OCI-LY7 (cell line): Measurements from ENCODE around the gene CPPED1. TPM values are rescaled to one million over a fixed set of nuclear protein-coding genes. Genes with fewer than 3 reads are reported as not detected.

Experiments
- BruUV-seq: library from RNA; stranded (reverse); fragments of 400-500 nt; replicated peaks from 2 replicates; lab custom pipeline; 2021; lab: Mats Ljungman, UMichigan
- CTCF ChIA-PET: fragments of 300-600 bp; sonication (Branson Sonifier 250); formaldehyde crosslinking; loops from one replicate; lab custom pipeline; 2022; ENCODE audit warnings: antibody characterized with exemption; ENCODE audit not compliant: unreplicated experiment; lab: Charles Lee
- POLR2A ChIA-PET: fragments of 300-600 bp; sonication (Branson Sonifier 250); formaldehyde crosslinking; loops from one replicate; lab custom pipeline; 2022; ENCODE audit warnings: antibody characterized with exemption; lab: Charles Lee
- DNase-seq: peaks from one replicate; pipeline ENCODE4 v3.0.0-alpha.2; 2015; ENCODE audit warnings: low spot score
- H2AFZ ChIP-seq: fragments of 200-600 bp; sonication (generic), shearing (Covaris generic); 2 replicates; pipeline ENCODE4 v1.6.1; 2014; ENCODE audit warnings: mild to moderate bottlenecking, antibody characterized with exemption, low read length, moderate library complexity
- H3K27ac ChIP-seq: fragments of 200-600 bp; sonication (generic); 2 replicates; pipeline ENCODE4 v1.5.1; 2014; ENCODE audit warnings: mixed run types, low read depth, mild to moderate bottlenecking, moderate library complexity, low read length, inconsistent platforms; ENCODE audit not compliant: poor library complexity, severe bottlenecking
- H3K36me3 ChIP-seq: fragments of 200-600 bp; sonication (generic); 2 replicates; pipeline ENCODE4 v1.6.1; 2014; ENCODE audit warnings: mild to moderate bottlenecking, antibody characterized with exemption, low read length, moderate library complexity, mixed read lengths; ENCODE audit not compliant: insufficient read depth
- H3K4me1 ChIP-seq: fragments of 200-600 bp; sonication (generic); 2 replicates; pipeline ENCODE4 v1.5.1; 2014; ENCODE audit warnings: mild to moderate bottlenecking, low read length; ENCODE audit not compliant: insufficient read depth, poor library complexity, severe bottlenecking
- H3K4me2 ChIP-seq: fragments of 200-600 bp; sonication (generic); 2 replicates; pipeline ENCODE4 v1.6.1; 2014; ENCODE audit warnings: mild to moderate bottlenecking, low read length
- H3K4me3 ChIP-seq: fragments of 200-600 bp; sonication (generic); 2 replicates; pipeline ENCODE4 v1.5.1; 2014; ENCODE audit warnings: mild to moderate bottlenecking, low read depth, low read length; ENCODE audit not compliant: poor library complexity, severe bottlenecking
- H3K79me2 ChIP-seq: fragments of 200-600 bp; sonication (generic); 2 replicates; pipeline ENCODE4 v1.6.1; 2016; ENCODE audit warnings: low read depth, mild to moderate bottlenecking, low read length, moderate library complexity, mixed read lengths; ENCODE audit not compliant: insufficient read depth
- H3K9me2 ChIP-seq: fragments of 200-600 bp; sonication (generic); 2 replicates; pipeline ENCODE4 v1.6.1; 2016; ENCODE audit warnings: mild to moderate bottlenecking, low read length, mixed read lengths; ENCODE audit not compliant: insufficient read depth
- H3K9me3 ChIP-seq: fragments of 200-600 bp; sonication (generic); 2 replicates; pipeline ENCODE4 v1.6.1; 2014; ENCODE audit warnings: mild to moderate bottlenecking, mixed run types, low read length, mixed read lengths
- H4K20me1 ChIP-seq: fragments of 200-600 bp; sonication (generic); 2 replicates; pipeline ENCODE4 v1.6.1; 2014; ENCODE audit warnings: mild to moderate bottlenecking, antibody characterized with exemption, low read length, moderate library complexity, mixed read lengths; ENCODE audit not compliant: insufficient read depth
- EZH2phosphoT487 ChIP-seq: fragments of 200-600 bp; sonication (generic); IDR thresholded peaks from 2 replicates; pipeline ENCODE4 v1.6.1; 2018; ENCODE audit warnings: low read depth, borderline replicate concordance, mild to moderate bottlenecking, mixed run types, antibody characterized with exemption, low read length, moderate library complexity, mixed read lengths
- intact Hi-C: fragments of 100-400 bp; cut with micrococcal nuclease; formaldehyde crosslinking; loops from one replicate; pipeline ENCODE4 v1.10.0; 2022; ENCODE audit not compliant: unreplicated experiment
- total RNA-seq, 2 experiments: library from RNA; depleted of rRNA in 1 of 2; stranded (reverse); fragments of >200 nt in 1 of 2; shearing (Covaris generic) in 1 of 2; gene quantifications; 2 replicates each; pipeline ENCODE4 v1.2.3, GENCODE V29; 2014 to 2022
- TF ChIP-seq, protein P1 (sequence below): fragments of 200-600 bp; sonication (generic); conservative IDR thresholded peaks from 2 replicates; pipeline ENCODE4 v1.5.1; 2014; ENCODE audit warnings: mild to moderate bottlenecking, antibody characterized with exemption, low read length, moderate library complexity, mixed read lengths

Gene CPPED1
- total RNA-seq, 2 experiments from 2014 or later: 8.6 to 14.2 TPM

DNA sequence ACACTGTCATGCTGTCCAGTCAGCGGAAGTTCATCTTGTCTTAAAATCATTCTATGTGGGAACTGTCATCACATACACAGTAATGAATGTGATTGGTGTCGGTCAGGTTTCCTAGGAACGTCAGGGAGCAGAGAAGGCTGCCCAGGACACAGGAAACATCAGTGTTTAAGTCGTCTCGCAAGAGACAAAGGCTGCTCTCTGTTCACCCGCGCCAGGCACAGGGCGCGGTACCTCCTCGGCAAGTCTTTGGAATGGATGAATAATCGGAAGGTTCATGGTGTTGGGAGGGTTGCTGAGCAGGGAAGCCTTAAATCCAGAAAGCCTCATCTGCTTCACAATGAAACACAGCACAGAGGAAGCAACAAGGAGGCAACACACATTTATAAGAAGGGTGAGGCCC, 148.2 kb downstream of the CPPED1 start:
- no peaks in the 10 kb centered on the region for H3K79me2 ChIP-seq
- H3K4me1 ChIP-seq: no peaks in the 10 kb centered on the region
- no peaks in the 10 kb centered on the region for H4K20me1 ChIP-seq
- H3K4me2 ChIP-seq: no peak overlapping the region
- no TSS peak for BruUV-seq
- no peak for TF ChIP-seq EZH2phosphoT487
- TF ChIP-seq, protein P1, sequence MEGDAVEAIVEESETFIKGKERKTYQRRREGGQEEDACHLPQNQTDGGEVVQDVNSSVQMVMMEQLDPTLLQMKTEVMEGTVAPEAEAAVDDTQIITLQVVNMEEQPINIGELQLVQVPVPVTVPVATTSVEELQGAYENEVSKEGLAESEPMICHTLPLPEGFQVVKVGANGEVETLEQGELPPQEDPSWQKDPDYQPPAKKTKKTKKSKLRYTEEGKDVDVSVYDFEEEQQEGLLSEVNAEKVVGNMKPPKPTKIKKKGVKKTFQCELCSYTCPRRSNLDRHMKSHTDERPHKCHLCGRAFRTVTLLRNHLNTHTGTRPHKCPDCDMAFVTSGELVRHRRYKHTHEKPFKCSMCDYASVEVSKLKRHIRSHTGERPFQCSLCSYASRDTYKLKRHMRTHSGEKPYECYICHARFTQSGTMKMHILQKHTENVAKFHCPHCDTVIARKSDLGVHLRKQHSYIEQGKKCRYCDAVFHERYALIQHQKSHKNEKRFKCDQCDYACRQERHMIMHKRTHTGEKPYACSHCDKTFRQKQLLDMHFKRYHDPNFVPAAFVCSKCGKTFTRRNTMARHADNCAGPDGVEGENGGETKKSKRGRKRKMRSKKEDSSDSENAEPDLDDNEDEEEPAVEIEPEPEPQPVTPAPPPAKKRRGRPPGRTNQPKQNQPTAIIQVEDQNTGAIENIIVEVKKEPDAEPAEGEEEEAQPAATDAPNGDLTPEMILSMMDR: no peak
- POLR2A ChIA-PET: no interaction called here
- H3K9me3 ChIP-seq: no peaks in the 10 kb centered on the region
- CTCF ChIA-PET: interaction anchor here (0.6 kb wide), 1 partner anchor 63 kb away, joined by 5 read pairs; no protein-coding TSS in a partner anchor
- intact Hi-C loops: no loop called here
- no peaks in the 10 kb centered on the region for H3K36me3 ChIP-seq
- no peak overlapping the region for H3K27ac ChIP-seq
- no peak overlapping the region for H3K4me3 ChIP-seq
- no peaks in the 10 kb centered on the region for H3K9me2 ChIP-seq
- DNase-seq: no peak
- no peak overlapping the region for H2AFZ ChIP-seq

DNA sequence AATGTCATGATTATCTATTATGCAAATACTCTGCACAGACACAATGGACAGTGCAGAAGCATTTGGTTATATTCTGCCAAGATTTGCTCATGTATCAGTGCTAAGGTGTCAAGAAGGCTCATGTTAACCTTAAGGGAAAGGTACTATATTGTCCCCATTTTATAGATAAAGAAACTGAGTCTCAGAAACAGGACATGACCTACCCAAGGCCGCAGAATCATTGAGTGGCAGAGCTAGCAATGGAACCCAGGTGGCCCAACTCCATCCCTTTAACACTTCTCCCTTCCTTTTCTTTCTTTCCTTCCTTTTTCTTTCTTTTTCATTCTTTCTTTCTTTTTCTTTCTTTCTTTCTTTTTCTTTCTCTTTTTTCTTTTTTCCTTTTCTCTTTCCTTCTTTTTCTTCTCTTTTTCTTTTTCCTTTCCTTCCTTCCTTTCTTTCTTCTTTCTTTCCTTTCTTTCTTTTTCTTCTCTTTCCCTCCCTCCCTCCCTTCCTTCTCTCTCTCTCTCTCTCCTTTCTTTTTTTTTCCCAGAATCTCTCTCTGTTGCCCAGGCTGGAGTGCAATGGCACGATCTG, 149.8 kb downstream of the CPPED1 start:
- Histone ChIP-seq H3K4me3 (no peak overlapping the region), H3K79me2 (no peaks in the 10 kb centered on the region), H4K20me1 (no peaks in the 10 kb centered on the region), H3K36me3 (no peaks in the 10 kb centered on the region), H3K4me2 (no peak overlapping the region), H2AFZ (no peak overlapping the region), H3K9me2 (no peaks in the 10 kb centered on the region), H3K27ac (no peak overlapping the region), H3K9me3 (no peaks in the 10 kb centered on the region), H3K4me1 (no peaks in the 10 kb centered on the region)
- ChIA-PET CTCF (no interaction called here), POLR2A (no interaction called here)
- no peak for DNase-seq
- no TSS peak for BruUV-seq
- intact Hi-C loops: no loop called here
- no peak for TF ChIP-seq EZH2phosphoT487
- TF ChIP-seq, protein P1: no peak

DNA sequence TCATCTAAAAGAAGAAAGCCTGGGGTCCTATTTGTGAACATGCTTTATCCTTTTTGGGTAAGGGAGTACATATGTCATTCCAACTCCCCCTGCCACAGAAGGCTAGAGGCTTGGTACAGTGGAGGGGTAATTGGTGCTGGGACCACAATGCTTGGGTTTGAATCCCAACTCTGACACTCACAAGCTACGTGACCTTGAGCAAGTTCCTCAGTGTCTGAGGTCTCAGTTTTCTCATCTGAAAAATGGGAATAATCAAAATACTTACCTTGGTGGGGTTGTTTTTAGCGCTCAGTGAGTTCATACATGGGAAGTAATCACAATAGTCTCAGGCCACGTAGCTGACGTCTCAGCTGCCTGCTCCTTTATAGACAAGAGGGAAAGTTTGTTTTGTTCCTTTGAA, 150.8 kb downstream of the CPPED1 start:
- no peak overlapping the region for H3K4me3 ChIP-seq
- ChIA-PET CTCF (no interaction called here), POLR2A (no interaction called here)
- H3K9me2 ChIP-seq: no peaks in the 10 kb centered on the region
- no peak overlapping the region for H3K4me2 ChIP-seq
- no peaks in the 10 kb centered on the region for H3K4me1 ChIP-seq
- no peak for DNase-seq
- H3K27ac ChIP-seq: no peak overlapping the region
- no TSS peak for BruUV-seq
- H2AFZ ChIP-seq: no peak overlapping the region
- no peaks in the 10 kb centered on the region for H3K9me3 ChIP-seq
- intact Hi-C loops: no loop called here
- H4K20me1 ChIP-seq: no peaks in the 10 kb centered on the region
- H3K36me3 ChIP-seq: no peaks in the 10 kb centered on the region
- TF ChIP-seq, protein P1: no peak
- TF ChIP-seq EZH2phosphoT487: no peak
- H3K79me2 ChIP-seq: no peaks in the 10 kb centered on the region
